Stomach smooth muscle (tissue), 2 donors: ENCODE data around the gene PSG3.
"Not testable (repeated sequence)": the region's sequence is repeated elsewhere in the genome, so short reads cannot be mapped to it uniquely, and the experiment has no call there.

Source experiments
- H3K27ac ChIP-seq: one replicate; pipeline ENCODE4 v1.7.0; 2013; ENCODE audit warnings: mild to moderate bottlenecking, low read length, inconsistent platforms
- H3K27me3 ChIP-seq, 2 donors: one replicate each; pipeline ENCODE4 v1.7.0; 2013; ENCODE audit warnings: low read length in 2 of 2; ENCODE audit not compliant: insufficient read depth in 2 of 2, control insufficient read depth in 1 of 2
- H3K36me3 ChIP-seq, 2 donors: one replicate each; pipeline ENCODE4 v1.7.0; 2013; ENCODE audit warnings: low read length in 2 of 2; ENCODE audit not compliant: control insufficient read depth in 2 of 2, insufficient read depth in 2 of 2
- H3K4me1 ChIP-seq: one replicate; pipeline ENCODE4 v1.7.0; 2013; ENCODE audit warnings: low read length; ENCODE audit not compliant: control insufficient read depth, insufficient read depth
- H3K4me3 ChIP-seq, 2 donors: one replicate each; pipeline ENCODE4 v1.7.0; 2013; ENCODE audit warnings: low read length in 2 of 2
- H3K9ac ChIP-seq, 2 donors: one replicate each; pipeline ENCODE4 v1.7.0; 2013; ENCODE audit warnings: low read length in 2 of 2, mild to moderate bottlenecking in 1 of 2
- H3K9me3 ChIP-seq, 2 donors: one replicate each; pipeline ENCODE4 v1.7.0; 2013; ENCODE audit warnings: low read length in 2 of 2; ENCODE audit not compliant: control insufficient read depth in 2 of 2
- donor health status: healthy.
- donor health status: Pancreatic carcinoma.

Gene PSG3

DNA sequence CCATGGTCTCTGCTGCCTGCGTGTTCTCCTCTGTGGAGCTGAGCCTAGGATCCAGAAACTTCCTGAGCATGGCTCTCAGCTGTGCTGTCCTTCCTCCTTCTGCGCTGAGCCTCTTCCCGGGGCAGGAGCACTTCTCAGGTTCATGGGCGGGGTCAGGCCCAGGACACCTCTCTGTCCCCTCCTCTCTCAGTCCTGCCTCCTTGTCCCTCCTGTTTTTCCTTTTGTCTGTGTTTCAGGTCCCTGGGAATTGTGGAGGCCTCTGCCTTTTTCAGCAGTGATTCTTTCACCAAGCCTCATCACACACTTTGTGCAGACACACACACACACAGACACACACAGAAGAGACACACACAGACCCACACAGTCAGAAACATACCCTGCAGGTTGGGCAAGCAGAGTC, at the start of gene PSG3:
Gene PSG3, minus strand, starts transcription at position 101 of the 400 bp plus-strand sequence. Its CDS starts 97 bp downstream, at position 4.
- H3K27ac ChIP-seq, H3K4me1 ChIP-seq, H3K4me3 ChIP-seq, H3K9me3 ChIP-seq, H3K27me3 ChIP-seq, H3K36me3 ChIP-seq, H3K9ac ChIP-seq: not testable (repeated sequence)

DNA sequence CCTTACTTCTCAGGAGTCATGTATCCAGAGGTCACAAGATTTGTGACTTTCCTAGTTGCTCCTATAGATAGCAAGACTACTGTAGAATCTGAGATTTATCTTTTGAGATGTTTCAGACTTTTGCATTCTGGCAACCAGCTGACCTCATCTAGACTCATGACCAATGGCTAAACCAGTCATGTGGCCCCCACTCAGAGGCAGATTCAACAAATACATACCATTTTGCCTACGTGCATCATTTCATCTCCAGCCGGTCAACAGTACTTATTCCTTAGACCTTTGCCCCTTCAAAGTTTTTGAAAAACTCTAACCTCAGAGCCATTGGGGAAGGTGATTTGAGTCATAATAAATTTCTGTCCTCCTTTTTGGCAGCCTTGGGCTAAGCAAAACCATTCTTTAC, 48.5 kb upstream of the PSG3 start:
- H3K9ac ChIP-seq, H3K36me3 ChIP-seq, H3K27ac ChIP-seq, H3K4me1 ChIP-seq, H3K9me3 ChIP-seq, H3K4me3 ChIP-seq, H3K27me3 ChIP-seq: not testable (repeated sequence)

- not testable (repeated sequence) for H3K4me3 ChIP-seq, H3K9ac ChIP-seq, H3K36me3 ChIP-seq, H3K4me1 ChIP-seq, H3K27ac ChIP-seq, H3K27me3 ChIP-seq, H3K9me3 ChIP-seq
Measured at GRCh38 chr19:42787766-42788165, 47.5 kb upstream of the PSG3 start.

DNA sequence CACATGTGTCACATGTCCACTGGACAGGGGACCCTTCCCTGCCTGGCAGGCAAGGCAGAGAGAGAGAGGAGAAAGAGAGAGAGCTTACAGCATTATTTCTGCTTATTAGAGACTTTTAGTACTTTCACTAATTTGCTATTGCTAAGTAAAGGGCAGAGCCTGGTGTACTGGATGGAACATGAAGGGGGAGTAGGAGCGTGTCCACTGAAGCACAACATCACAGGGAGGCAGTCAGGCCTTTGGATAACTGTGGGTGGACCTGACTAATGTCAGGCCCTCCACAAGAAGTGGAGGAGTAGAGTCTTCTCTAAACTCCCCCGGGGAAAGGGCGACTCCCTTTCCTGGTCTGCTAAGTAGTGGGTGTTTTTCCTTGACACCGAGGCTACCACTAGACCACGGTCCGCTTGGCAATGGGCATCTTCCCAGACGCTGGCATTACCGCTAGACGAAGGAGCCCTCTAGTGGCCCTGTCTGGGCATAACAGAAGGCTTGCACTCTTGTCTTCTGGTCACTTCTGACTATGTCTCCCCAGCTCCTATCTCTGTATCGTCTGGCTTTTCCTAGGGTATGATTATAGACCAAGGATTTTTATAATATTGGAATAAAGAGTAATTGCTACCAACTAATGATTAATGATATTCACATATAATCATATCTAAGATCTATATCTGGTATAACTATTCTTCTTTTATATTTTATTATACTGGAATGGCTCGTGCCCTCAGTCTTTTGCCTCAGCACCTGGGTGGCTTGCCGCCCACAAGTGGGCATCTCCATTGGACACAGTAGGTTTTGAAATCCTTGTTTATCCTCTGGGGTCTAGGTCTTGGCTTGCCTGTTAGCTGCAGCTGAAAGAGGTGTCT, 36.7 kb upstream of the PSG3 start:
- H3K9me3 ChIP-seq, H3K4me1 ChIP-seq: not testable (repeated sequence)

GRCh38 chr19:42774510-42775158, 34.4 kb upstream of the PSG3 start:
- not testable (repeated sequence) for H3K9me3 ChIP-seq, H3K27ac ChIP-seq, H3K27me3 ChIP-seq, H3K9ac ChIP-seq, H3K36me3 ChIP-seq, H3K4me3 ChIP-seq, H3K4me1 ChIP-seq

More for the DNA sequence above, 36.7 kb upstream of the PSG3 start:
- H3K9ac ChIP-seq, H3K36me3 ChIP-seq, H3K4me3 ChIP-seq, H3K27ac ChIP-seq, H3K27me3 ChIP-seq: not testable (repeated sequence)

DNA sequence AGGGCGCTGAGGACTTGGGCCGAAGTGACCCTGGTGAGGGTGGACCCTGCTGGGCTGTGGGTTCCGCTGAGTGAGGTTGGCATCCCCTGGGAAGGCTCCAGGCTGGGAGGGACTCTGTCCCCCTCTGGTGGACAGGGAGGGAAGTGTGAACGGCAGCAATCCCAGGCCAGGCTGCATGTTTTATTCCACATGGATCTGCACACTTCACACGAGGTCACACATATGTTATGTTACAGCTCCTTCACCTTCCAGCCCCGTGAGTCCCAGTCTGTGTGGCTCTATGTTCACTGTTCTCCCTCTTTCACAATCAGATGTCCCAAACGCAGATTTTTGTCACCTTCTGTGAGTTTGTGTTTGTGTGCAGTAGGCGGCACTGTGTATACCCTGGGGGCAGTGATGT, 27.0 kb upstream of the PSG3 start:
- H3K9ac ChIP-seq, H3K27me3 ChIP-seq, H3K4me1 ChIP-seq, H3K27ac ChIP-seq, H3K9me3 ChIP-seq, H3K4me3 ChIP-seq, H3K36me3 ChIP-seq: not testable (repeated sequence)

- not testable (repeated sequence) for H3K27ac ChIP-seq, H3K36me3 ChIP-seq, H3K4me3 ChIP-seq, H3K9ac ChIP-seq, H3K4me1 ChIP-seq, H3K27me3 ChIP-seq, H3K9me3 ChIP-seq
Measured at GRCh38 chr19:42766871-42767270, 26.6 kb upstream of the PSG3 start.

- Histone ChIP-seq H3K4me3 (no peak overlapping the region), H3K9ac (no peak overlapping the region), H3K27me3 (no peaks in the 10 kb centered on the region), H3K9me3 (no peaks in the 10 kb centered on the region), H3K27ac (no peak overlapping the region), H3K36me3 (no peaks in the 10 kb centered on the region), H3K4me1 (no peaks in the 10 kb centered on the region)
Measured at GRCh38 chr19:42764836-42765235, 24.6 kb upstream of the PSG3 start.

DNA sequence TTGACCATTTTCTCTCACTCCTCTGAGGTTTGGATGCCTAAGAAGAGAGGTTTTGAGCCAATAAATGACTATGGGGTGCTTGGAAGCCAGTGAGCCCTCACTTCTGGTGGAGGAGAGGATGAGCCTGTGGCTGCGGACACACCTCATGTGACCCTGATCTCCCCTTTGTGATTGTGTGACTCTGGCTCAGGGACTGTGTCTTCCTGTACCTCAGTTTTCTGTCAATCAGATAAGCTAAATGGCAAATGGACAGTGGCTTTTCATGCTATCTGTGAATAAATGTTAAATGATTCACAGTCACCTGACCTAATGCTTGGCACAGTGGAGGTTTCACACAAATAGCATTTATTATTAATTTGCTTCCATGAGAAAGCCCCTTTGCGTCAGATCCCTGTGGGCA, 22.5 kb upstream of the PSG3 start:
- H3K9ac ChIP-seq, result no peak overlapping the region
- no peak overlapping the region for H3K4me3 ChIP-seq
- no peaks in the 10 kb centered on the region for H3K27me3 ChIP-seq
- H3K36me3 ChIP-seq, result no peaks in the 10 kb centered on the region
- H3K9me3 ChIP-seq, result no peaks in the 10 kb centered on the region
- no peaks in the 10 kb centered on the region for H3K4me1 ChIP-seq
- no peak overlapping the region for H3K27ac ChIP-seq

DNA sequence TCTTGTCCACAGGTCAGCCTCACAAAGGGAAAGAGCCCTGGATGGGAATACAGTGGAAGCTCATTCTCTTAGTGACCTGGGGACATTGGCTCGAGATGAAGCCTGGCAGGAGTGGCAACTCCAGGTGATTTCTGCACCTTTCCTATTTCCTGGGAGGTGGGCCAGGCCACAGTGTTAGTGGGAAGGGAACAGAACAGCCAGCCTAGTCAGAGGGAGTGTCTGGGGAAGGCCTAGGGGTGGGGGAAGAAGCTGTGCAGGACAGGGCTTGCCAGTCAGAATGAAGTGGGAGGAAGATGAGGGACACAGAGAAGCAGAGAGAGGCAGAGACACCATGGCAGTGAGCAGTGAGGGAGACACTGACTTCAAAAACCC, 21.6 kb upstream of the PSG3 start:
- H3K9me3 ChIP-seq, H3K9ac ChIP-seq, H3K27me3 ChIP-seq, H3K36me3 ChIP-seq, H3K27ac ChIP-seq, H3K4me3 ChIP-seq, H3K4me1 ChIP-seq: not testable (repeated sequence)
